Cardiac muscle cell (in vitro differentiated cells and primary cell): ENCODE results near the gene TMEM225B. TPM values are rescaled to one million over a fixed set of nuclear protein-coding genes. Genes with fewer than 3 reads are reported as not detected.
"Not testable (repeated sequence)": the region's sequence is repeated elsewhere in the genome, so short reads cannot be mapped to it uniquely, and the experiment has no call there.

Experiments
- DNase-seq, 2 donors: peaks; one replicate each; pipeline versions ENCODE4 v3.0.0 to v3.0.0-alpha.2; 2010 to 2017; ENCODE audit warnings: low read depth in 1 of 2, low spot score in 1 of 2
- H3K27ac ChIP-seq: fragments of 200-600 bp; sonication (generic); 2 replicates; pipeline ENCODE4 v1.5.1; 2016
- H3K27me3 ChIP-seq: fragments of 200-600 bp; sonication (generic); 2 replicates; pipeline ENCODE4 v1.6.0; 2016; ENCODE audit warnings: control low read depth
- H3K36me3 ChIP-seq: fragments of 200-600 bp; sonication (generic); 2 replicates; pipeline ENCODE4 v1.5.1; 2016; ENCODE audit warnings: control low read depth
- H3K4me1 ChIP-seq: fragments of 200-600 bp; sonication (generic); 2 replicates; pipeline ENCODE4 v1.8.1; 2017; ENCODE audit warnings: low read depth, mild to moderate bottlenecking, mixed run types
- H3K4me3 ChIP-seq: fragments of 200-600 bp; sonication (generic); 2 replicates; pipeline ENCODE4 v1.5.1; 2016; ENCODE audit warnings: mild to moderate bottlenecking
- H3K9me3 ChIP-seq: fragments of 200-600 bp; sonication (generic); 2 replicates; pipeline ENCODE4 v1.5.1; 2017; ENCODE audit warnings: low read depth, mild to moderate bottlenecking, control low read depth
- polyA plus RNA-seq: library from polyadenylated mRNA; unstranded; fragments of >200 nt; fragmentation: Nextera tagmentation; extraction: Ambion mirVana; gene quantifications from 2 replicates; pipeline ENCODE4 v1.2.1, GENCODE V29; 2016
- total RNA-seq: library from RNA; depleted of rRNA; stranded (reverse); fragments of >200 nt; gene quantifications from 2 replicates; pipeline ENCODE4 v1.2.3, GENCODE V29; 2016
- TF ChIP-seq, protein P1 (sequence below): IDR thresholded peaks from 2 replicates; pipeline ENCODE4 v1.5.1; 2012; ENCODE audit warnings: low read depth, mild to moderate bottlenecking, low read length

The TMEM225B gene
- total RNA-seq (0.81 and 2.3 TPM in 2 replicates), polyA plus RNA-seq (0.17 and 6.3 TPM in 2 replicates)

GRCh38 chr7:99597762-99598501, at the start of gene TMEM225B:
Gene TMEM225B (plus strand): TSS chr7:99598267. CDS start chr7:99604389, 6,122 bp downstream.
- DNase-seq, result no peak
- Histone ChIP-seq H3K4me1 (no peaks in the 10 kb centered on the region), H3K27me3 (no peaks in the 10 kb centered on the region), H3K36me3 (no peaks in the 10 kb centered on the region), H3K9me3 (no peaks in the 10 kb centered on the region), H3K4me3 (no peak within 1 kb of the TSS), H3K27ac (no peak within 1 kb of the TSS)
- TF ChIP-seq, protein P1, sequence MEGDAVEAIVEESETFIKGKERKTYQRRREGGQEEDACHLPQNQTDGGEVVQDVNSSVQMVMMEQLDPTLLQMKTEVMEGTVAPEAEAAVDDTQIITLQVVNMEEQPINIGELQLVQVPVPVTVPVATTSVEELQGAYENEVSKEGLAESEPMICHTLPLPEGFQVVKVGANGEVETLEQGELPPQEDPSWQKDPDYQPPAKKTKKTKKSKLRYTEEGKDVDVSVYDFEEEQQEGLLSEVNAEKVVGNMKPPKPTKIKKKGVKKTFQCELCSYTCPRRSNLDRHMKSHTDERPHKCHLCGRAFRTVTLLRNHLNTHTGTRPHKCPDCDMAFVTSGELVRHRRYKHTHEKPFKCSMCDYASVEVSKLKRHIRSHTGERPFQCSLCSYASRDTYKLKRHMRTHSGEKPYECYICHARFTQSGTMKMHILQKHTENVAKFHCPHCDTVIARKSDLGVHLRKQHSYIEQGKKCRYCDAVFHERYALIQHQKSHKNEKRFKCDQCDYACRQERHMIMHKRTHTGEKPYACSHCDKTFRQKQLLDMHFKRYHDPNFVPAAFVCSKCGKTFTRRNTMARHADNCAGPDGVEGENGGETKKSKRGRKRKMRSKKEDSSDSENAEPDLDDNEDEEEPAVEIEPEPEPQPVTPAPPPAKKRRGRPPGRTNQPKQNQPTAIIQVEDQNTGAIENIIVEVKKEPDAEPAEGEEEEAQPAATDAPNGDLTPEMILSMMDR, result no peak

- not testable (repeated sequence) for DNase-seq, H3K27ac ChIP-seq, H3K36me3 ChIP-seq, H3K27me3 ChIP-seq, H3K4me3 ChIP-seq, H3K4me1 ChIP-seq, H3K9me3 ChIP-seq
Measured at GRCh38 chr7:99549545-99549944, 48.5 kb upstream of the TMEM225B start.

DNA sequence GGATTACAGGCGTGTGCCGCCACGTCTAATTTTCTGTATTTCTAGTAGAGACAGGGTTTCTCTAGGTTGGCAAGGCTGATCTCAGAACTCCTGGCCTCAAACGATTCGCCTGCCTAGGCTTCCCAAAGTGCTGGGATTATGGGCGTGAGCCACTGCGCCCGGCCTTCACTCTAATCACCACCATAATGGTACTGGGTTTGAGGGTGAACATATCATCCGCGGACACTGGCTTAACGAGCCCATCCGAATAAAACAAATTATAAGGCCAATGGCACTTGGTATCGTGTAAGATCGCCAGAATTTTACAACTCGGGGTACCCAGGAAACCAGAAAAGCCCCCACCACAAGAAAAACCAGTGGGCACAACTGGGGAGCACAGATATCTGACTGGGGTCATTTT, 46.7 kb upstream of the TMEM225B start:
- DNase-seq, result peak in 1 of 2 donors; percentile 22
- TF ChIP-seq, protein P1, result no peak
- H3K27ac ChIP-seq, result peak overlapping the region; percentile 83
- peaks cover 9% of the 10 kb centered on the region for H3K36me3 ChIP-seq
- H3K4me1 ChIP-seq, result peaks cover 8% of the 10 kb centered on the region
- peak overlapping the region; percentile 94 for H3K4me3 ChIP-seq
- no peaks in the 10 kb centered on the region for H3K27me3 ChIP-seq
- no peaks in the 10 kb centered on the region for H3K9me3 ChIP-seq

GRCh38 chr7:99551767-99552463, 46.2 kb upstream of the TMEM225B start, which contains the start of gene FAM200A:
Gene FAM200A (minus strand): TSS chr7:99552114. CDS start chr7:99548407, 3,707 bp downstream.
- H3K27ac ChIP-seq, result peak within 1 kb of the TSS; percentile 83

DNA sequence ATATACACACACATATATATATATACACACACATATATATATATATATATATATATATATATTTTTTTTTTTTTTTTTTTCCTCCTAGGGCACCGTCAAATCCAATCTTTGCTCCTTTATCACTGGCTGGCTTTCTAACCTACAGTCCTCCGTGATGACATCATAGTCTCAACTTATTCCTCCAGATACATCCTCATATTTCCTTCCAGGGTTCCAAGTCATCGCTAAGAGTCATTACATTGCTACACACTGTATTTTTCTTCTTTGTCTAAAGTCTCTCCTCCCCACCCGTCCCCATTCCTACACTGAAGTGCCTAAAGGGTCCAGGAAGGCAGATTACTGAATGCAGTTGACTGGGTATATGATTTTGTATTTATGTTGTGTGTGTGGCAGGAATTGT, 45.0 kb upstream of the TMEM225B start:
- H3K27ac ChIP-seq, result no peak overlapping the region
- peaks cover 14% of the 10 kb centered on the region for H3K4me1 ChIP-seq
- H3K9me3 ChIP-seq, result no peaks in the 10 kb centered on the region
- H3K36me3 ChIP-seq, result peaks cover under 1% of the 10 kb centered on the region
- H3K27me3 ChIP-seq, result no peaks in the 10 kb centered on the region
- no peak overlapping the region for H3K4me3 ChIP-seq
- TF ChIP-seq, protein P1, result no peak
- no peak for DNase-seq

More at GRCh38 chr7:99551767-99552463, 46.2 kb upstream of the TMEM225B start, which contains the start of gene FAM200A:
- TF ChIP-seq, protein P1, result no peak
- no peaks in the 10 kb centered on the region for H3K27me3 ChIP-seq
- H3K9me3 ChIP-seq, result no peaks in the 10 kb centered on the region
- H3K4me1 ChIP-seq, result peaks cover 8% of the 10 kb centered on the region
- peak; percentile 92 to 95 for DNase-seq
- peak within 1 kb of the TSS; percentile 94 for H3K4me3 ChIP-seq
- peaks cover 9% of the 10 kb centered on the region for H3K36me3 ChIP-seq

- Histone ChIP-seq H3K27me3 (no peaks in the 10 kb centered on the region), H3K27ac (no peak overlapping the region), H3K4me1 (peaks cover 18% of the 10 kb centered on the region), H3K9me3 (no peaks in the 10 kb centered on the region), H3K36me3 (no peaks in the 10 kb centered on the region), H3K4me3 (no peak overlapping the region)
- no peak for DNase-seq
- TF ChIP-seq, protein P1, result no peak
Measured at GRCh38 chr7:99554939-99555338, 43.1 kb upstream of the TMEM225B start.
